Osteocyte (in vitro differentiated cells): ENCODE results near the gene TXNRD2. TPM values are rescaled to one million over a fixed set of nuclear protein-coding genes. Genes with fewer than 3 reads are reported as not detected.
A peak's percentile ranks its signal among the peaks of the same experiment; 100 is the strongest.

Experiments used
- DNase-seq: peaks from one replicate; pipeline ENCODE4 v3.0.0; 2021; ENCODE audit warnings: mixed read lengths; ENCODE audit not compliant: unreplicated experiment; ENCODE audit errors: extremely low spot score
- H3K27ac Mint-ChIP-seq: one replicate; pipeline ENCODE4 v1.8.0; 2021; ENCODE audit warnings: mild to moderate bottlenecking, mixed read lengths; ENCODE audit not compliant: unreplicated experiment
- H3K27me3 Mint-ChIP-seq: one replicate; pipeline ENCODE4 v1.8.0; 2021; ENCODE audit warnings: mixed read lengths; ENCODE audit not compliant: unreplicated experiment
- H3K36me3 Mint-ChIP-seq: one replicate; pipeline ENCODE4 v1.8.0; 2021; ENCODE audit warnings: mixed read lengths; ENCODE audit not compliant: unreplicated experiment
- H3K4me1 Mint-ChIP-seq: one replicate; pipeline ENCODE4 v1.8.0; 2021; ENCODE audit warnings: mixed read lengths; ENCODE audit not compliant: unreplicated experiment
- H3K4me3 Mint-ChIP-seq: one replicate; pipeline ENCODE4 v1.8.0; 2021; ENCODE audit warnings: mild to moderate bottlenecking, moderate library complexity, mixed read lengths; ENCODE audit not compliant: unreplicated experiment
- H3K9me3 Mint-ChIP-seq: one replicate; pipeline ENCODE4 v1.8.0; 2021; ENCODE audit warnings: mixed read lengths; ENCODE audit not compliant: unreplicated experiment
- CTCF ChIP-seq: fragments of 200-600 bp; sonication (generic); IDR thresholded peaks from 2 replicates; pipeline ENCODE4 v1.5.0; 2021; ENCODE audit warnings: antibody characterized with exemption, mild to moderate bottlenecking, moderate library complexity
- total RNA-seq: library from RNA; stranded (reverse); gene quantifications from 2 replicates; pipeline ENCODE4 v1.2.1, GENCODE V29; 2021

TXNRD2 gene
- total RNA-seq, 1 donor from 2014 or later: 12.6 TPM

- peaks cover 9% of the 10 kb centered on the region for H3K4me1 Mint-ChIP-seq
- no peaks in the 10 kb centered on the region for H3K27me3 Mint-ChIP-seq
- H3K9me3 Mint-ChIP-seq: no peaks in the 10 kb centered on the region
- TF ChIP-seq CTCF: no peak
- no peak for DNase-seq
- H3K36me3 Mint-ChIP-seq: no peaks in the 10 kb centered on the region
- H3K27ac Mint-ChIP-seq: no peak overlapping the region
- H3K4me3 Mint-ChIP-seq: no peak overlapping the region
Observed at GRCh38 chr22:19863571-19863970, 78.0 kb downstream of the TXNRD2 start.

GRCh38 chr22:19862619-19863246 is 78.9 kb downstream of the TXNRD2 start:
- no peaks in the 10 kb centered on the region for H3K9me3 Mint-ChIP-seq
- H3K36me3 Mint-ChIP-seq: no peaks in the 10 kb centered on the region
- TF ChIP-seq CTCF: no peak
- H3K4me3 Mint-ChIP-seq: no peak overlapping the region
- no peak overlapping the region for H3K27ac Mint-ChIP-seq
- DNase-seq: no peak
- H3K4me1 Mint-ChIP-seq: peaks cover 9% of the 10 kb centered on the region
- no peaks in the 10 kb centered on the region for H3K27me3 Mint-ChIP-seq

DNA sequence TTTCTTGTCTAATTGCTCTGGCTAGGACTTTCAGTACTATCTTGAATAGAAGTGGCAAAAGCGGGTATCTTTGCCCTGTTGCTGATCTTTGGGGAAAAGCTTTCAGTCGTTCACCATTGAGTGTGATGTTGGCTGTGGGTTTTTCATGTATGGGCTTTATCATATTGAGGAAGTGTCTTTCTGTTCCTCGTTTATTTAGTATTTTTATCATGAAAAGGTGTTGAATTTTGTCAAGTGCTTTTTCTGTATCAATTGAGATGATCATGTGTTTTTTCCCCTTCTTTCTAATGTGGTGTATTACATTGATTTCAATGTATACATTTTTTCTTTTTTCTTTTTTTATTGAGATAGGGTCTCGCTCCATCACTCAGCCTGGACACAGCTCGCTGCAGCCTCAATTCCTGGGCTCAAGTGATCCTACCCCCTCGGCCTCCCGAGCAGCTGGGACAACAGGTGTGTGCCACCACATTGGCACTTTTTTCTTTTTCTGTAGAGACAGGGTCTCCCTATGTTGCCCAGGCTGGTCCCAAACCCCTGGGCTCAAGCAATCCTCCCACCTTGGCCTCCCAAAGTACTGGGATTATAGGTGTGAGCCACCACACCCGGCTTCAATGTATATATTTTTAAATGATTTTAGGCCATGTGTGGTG is 81.6 kb downstream of the TXNRD2 start:
- no peak overlapping the region for H3K4me3 Mint-ChIP-seq
- H3K27me3 Mint-ChIP-seq: no peaks in the 10 kb centered on the region
- TF ChIP-seq CTCF: no peak
- H3K27ac Mint-ChIP-seq: no peak overlapping the region
- H3K4me1 Mint-ChIP-seq: peaks cover 14% of the 10 kb centered on the region
- H3K36me3 Mint-ChIP-seq: no peaks in the 10 kb centered on the region
- H3K9me3 Mint-ChIP-seq: no peaks in the 10 kb centered on the region
- no peak for DNase-seq

- Mint-ChIP-seq H3K4me1 (peaks cover 27% of the 10 kb centered on the region), H3K4me3 (no peak overlapping the region), H3K27me3 (no peaks in the 10 kb centered on the region), H3K36me3 (no peaks in the 10 kb centered on the region), H3K27ac (no peak overlapping the region), H3K9me3 (no peaks in the 10 kb centered on the region)
- DNase-seq: no peak
- no peak for TF ChIP-seq CTCF
Observed at GRCh38 chr22:19857382-19857781, 84.2 kb downstream of the TXNRD2 start.

DNA sequence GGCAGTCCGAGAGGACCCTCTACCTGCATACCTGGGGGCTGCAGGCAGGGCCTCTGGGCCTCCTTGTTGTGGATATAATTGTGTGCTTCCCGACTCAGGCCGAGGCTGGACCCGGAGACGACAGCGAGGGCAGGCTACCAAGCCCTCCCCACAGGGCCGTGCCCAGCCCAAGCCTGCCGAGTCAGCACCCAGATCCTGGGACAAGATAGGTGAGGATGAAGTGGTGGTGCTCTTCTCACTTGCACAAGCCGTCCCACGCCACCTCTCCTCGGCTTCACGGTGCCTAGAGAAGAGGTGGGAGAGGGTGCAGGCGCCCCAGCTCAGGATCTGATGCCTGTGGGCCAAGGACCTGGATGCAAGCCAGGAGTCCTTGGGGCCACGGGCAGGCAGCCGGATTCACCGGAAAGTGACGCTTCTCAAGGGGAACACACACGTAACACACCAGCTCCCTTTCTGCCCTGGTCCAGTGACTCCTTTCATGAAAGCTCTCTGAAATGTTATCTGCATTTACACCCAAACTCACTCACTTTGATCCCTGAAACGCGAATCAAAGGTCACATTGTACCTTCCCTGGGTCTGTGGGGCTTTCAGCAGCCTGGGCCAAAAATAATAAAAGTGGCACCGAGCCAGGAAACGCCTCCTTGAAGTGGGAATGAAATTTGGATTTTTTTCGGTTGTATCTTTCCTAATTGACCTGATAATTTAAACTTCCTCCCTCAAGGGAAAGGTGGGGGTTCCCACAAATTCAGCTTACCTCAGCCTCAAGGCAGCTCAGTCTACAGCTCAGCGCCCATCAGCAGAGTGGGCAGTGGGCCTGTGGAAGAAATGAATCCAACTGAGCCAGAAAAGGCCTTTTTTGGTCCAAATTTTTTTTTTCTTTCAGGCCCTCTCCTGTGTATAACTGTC is 85.9 kb downstream of the TXNRD2 start:
- H3K36me3 Mint-ChIP-seq: peaks cover 4% of the 10 kb centered on the region
- peak overlapping the region; percentile 89 for H3K4me3 Mint-ChIP-seq

More for the DNA sequence above, 85.9 kb downstream of the TXNRD2 start:
- H3K27ac Mint-ChIP-seq: peak overlapping the region; percentile 85
- H3K27me3 Mint-ChIP-seq: no peaks in the 10 kb centered on the region
- TF ChIP-seq CTCF: no peak
- DNase-seq: peak; percentile 84
- H3K4me1 Mint-ChIP-seq: peaks cover 32% of the 10 kb centered on the region
- H3K9me3 Mint-ChIP-seq: no peaks in the 10 kb centered on the region
